Fibroblast of the conjunctiva (primary cell): Measurements from ENCODE around the gene PIGX.

ENCODE experiments used
- DNase-seq: peaks from one replicate; pipeline ENCODE4 v3.0.0-alpha.2; 2010; ENCODE audit warnings: low read depth

PIGX gene

GRCh38 chr3:196711838-196712513, at the start of gene PIGX, which contains the start of gene CEP19:
TSS of gene PIGX (plus strand) at chr3:196712377.
TSS of gene CEP19 (minus strand) at chr3:196712250. CDS start at chr3:196708657, 3,593 bp downstream.
- DNase-seq = peak; percentile 62

DNA sequence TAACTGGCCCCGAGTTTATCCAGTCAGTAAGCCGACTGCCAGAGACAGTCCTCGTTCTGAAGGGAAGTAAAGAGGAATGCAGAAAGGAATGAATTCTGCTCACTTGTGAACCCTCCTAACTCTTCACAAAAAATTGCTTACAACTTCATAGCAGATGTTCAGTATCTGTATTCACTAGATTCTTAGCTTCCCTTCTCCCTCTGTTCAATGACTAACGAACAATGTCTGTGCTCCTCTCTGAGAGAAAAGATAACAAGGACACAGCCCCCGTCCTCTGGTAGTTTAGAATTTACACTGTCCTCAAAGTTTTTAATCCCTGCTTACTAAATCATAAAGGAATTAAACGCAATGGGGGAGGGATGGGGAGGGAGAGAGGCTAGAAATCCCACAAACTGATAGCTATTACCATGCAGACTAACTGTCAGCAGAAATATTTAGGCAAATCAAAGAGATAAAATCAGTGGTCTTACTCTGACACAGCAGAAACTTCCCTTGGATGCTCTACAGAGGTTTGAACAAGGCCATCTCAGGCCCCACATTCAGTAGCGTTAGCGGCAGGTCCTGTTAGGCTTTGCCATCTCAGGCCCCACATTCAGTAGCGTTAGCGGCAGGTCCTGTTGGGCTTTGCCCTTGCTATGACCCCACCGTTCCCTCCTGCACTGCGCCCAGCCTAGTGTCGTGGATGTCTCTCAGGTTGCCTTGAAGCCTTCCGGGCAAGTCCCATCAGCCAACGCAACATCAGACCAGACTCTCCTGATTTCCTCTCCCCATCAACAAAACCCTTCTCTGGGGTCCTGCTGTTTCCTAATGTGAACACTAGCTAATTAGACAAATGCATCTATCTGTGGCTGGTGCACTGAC, 49.2 kb upstream of the PIGX start:
- no peak for DNase-seq

- peak; percentile 9 for DNase-seq
Measured at GRCh38 chr3:196666001-196666867, 45.9 kb upstream of the PIGX start.

DNA sequence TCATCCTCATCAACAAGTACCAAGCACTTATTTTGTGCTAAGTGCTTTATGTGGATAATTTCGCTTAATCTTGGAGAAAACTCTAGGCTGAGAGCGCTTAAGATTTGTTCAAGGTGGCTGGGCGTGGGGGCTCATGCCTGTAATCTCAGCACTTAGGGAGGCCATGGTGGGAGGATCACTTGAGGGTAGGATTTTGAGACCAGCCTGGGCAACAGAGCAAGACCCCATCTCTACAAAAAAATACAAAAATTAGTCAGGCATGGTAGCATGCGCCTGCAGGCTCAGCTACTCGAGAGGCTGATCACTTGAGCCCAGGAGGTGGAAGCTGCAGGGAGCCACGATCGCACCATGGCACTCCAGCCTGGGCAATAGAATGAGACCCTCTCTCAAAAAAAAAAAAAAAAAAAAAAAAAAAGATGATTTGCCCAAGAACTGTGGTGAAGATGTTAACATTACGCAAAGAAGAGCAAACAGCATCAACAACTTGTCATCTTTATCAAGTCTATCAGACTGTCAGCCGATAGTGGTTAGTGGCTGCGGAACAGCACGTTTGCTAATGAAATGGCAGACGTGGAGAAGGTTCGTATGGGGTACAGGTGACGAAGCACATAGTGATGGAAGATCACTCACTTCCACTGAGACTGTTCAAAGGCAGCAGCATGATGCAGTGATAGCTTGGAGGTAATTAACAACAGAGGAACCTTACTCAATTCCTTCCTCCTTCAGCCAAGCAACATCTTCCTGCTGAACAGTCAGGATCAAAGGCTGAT, 44.9 kb upstream of the PIGX start:
- DNase-seq = no peak

- no peak for DNase-seq
Measured at GRCh38 chr3:196670339-196670738, 41.8 kb upstream of the PIGX start.

DNA sequence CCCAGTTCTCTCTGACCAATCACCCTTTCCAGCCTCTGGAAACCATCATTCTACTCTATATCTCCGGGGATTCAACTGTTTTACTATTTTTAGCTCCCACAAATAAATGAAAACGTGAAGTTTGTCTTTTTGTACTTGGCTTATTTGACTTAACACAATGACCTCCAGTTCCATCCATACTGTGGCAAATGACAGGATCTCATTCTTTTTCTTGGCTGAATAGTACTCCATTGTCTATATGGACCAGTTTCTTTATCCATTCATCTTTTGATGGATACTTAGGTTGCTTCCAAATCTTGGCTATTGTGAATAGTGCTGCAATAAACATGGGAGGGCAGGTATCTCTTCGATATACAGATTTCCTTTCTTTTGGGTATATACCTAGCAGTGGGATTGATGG, 38.5 kb upstream of the PIGX start:
- DNase-seq = no peak

DNA sequence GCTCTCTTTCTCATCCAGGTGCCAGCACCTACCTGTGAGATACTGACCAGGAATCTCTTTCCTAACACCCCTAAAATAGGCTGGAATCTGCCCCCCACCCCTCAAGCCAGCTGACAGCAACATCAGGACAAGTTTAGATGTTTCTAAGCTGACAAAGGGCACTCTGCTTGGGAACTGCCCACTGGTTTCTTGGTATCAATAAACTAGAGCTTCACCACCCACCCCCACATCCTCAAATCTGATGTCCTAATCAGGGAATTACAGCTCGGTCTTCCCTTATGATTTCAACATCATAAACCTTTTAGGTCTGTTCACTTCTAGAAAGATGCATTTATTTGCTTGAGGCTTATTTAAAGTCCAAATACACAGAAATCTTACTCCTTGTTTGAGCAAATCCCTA, 34.8 kb upstream of the PIGX start:
- DNase-seq = no peak

GRCh38 chr3:196677931-196678330, 34.2 kb upstream of the PIGX start:
- DNase-seq = no peak

- no peak for DNase-seq
Measured at GRCh38 chr3:196684548-196685407, 27.4 kb upstream of the PIGX start.

GRCh38 chr3:196686436-196686835, 25.7 kb upstream of the PIGX start:
- DNase-seq = no peak

- DNase-seq = peak; percentile 60
Measured at GRCh38 chr3:196688349-196688748, 23.8 kb upstream of the PIGX start.

- no peak for DNase-seq
Measured at GRCh38 chr3:196689941-196690660, 22.1 kb upstream of the PIGX start.

DNA sequence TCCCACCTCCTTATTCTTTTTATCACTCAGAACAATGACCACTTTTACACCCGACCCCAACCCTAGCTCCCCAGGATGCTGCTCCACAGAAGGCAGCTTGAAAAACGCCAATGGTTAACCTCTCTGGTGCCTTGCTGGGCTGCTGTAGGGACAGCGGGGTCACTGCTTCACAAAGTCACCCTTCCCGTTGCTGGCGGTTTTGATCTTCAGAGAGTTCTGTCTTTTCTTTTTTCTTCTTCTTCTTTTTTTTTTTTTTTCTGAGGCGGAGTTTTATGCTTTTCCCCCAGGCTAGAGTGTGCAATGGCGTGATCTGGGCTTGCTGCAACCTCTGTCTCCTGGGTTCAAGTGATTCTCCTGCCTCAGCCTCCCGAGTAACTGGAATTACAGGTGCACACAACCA, 20.8 kb upstream of the PIGX start:
- DNase-seq = no peak

DNA sequence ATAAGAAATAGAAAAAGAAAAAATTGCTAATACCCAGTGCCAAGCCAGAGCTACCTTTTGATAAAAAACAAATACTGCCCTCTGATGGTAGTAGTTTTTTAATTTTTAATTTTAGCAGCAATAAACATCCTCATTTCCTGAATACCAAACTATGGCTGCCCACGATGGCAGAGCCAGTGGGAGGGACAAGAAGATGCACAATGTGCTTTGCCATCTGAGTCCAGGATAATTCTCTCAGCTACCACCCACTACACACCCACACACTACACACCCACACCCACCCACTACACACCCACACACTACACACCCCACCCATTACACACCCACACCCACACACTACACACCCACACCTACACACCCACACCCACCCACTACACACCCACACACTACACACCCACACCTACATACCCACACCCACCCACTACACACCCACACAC, 18.0 kb upstream of the PIGX start:
- DNase-seq = no peak

- DNase-seq = no peak
Measured at GRCh38 chr3:196694941-196695848, 17.0 kb upstream of the PIGX start.

GRCh38 chr3:196695849-196696226, 16.3 kb upstream of the PIGX start:
- no peak for DNase-seq

DNA sequence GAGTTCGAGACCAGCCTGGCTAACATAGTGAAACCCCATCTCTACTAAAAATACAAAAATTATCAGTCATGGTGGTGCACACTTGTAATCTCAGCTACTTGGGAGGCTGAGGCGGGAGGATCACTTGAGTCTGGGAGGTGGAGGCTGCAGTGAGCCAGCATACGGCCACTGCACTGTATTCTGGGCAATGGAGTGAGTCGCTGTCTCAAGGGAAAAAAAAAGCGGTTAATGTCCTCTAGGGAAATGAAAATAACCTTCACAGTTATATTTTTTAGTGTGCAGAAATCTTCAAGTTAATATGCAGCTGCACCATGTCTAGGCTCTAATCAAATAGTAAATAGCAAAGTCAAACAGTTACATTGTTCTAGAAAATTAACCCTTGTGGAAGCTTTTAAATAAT, 14.9 kb upstream of the PIGX start:
- no peak for DNase-seq

DNA sequence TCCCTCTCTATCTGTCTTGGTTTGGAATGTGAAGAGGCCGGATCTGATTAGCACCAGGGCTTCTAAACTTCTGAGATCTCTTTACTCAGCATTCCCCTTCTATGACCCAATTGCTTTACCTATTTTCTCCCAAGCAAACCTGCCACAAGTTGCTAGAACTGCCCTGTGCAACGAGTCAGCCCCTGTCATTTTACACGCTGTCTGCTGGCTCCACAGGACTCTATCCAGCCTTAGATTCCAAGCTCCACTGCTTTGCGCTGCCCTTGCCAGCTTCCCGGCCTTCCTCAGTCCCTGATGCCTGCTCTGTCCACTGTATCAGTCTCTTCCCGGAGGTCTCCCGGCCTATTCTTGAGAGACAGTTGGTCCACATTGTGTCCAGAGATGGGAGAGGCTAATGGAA, 12.4 kb upstream of the PIGX start:
- DNase-seq = no peak

GRCh38 chr3:196700801-196701200, 11.4 kb upstream of the PIGX start:
- DNase-seq = no peak
